Measurements from ENCODE around the gene GSAP. TPM values are rescaled to one million over a fixed set of nuclear protein-coding genes. Genes with fewer than 3 reads are reported as not detected.

The GSAP gene
- polyA plus RNA-seq, 3 donors: 8.2 to 10.7 (median 10.3) TPM

DNA sequence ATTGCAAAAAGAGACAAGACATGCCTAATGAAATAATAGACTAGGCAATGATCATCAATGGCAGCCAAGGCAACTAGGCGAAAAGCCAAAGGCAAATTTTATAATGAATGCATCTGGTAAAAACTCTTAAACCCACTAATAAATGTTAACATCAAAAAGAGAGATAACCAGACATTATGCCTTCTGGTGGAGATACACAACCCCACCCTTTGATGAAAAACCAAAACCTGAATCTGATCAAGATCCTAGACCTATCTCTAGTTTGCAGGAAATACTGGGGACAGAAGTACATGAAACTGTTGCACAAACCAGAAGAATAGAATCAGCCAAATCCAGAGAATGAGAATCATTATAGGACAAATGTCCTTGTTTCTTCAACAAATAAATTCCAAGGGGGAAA lies 22.0 kb upstream of the GSAP start:
- DNase-seq (ENCODE audit: low read depth in 3 of 3, low spot score in 2 of 3): no peak

DNA sequence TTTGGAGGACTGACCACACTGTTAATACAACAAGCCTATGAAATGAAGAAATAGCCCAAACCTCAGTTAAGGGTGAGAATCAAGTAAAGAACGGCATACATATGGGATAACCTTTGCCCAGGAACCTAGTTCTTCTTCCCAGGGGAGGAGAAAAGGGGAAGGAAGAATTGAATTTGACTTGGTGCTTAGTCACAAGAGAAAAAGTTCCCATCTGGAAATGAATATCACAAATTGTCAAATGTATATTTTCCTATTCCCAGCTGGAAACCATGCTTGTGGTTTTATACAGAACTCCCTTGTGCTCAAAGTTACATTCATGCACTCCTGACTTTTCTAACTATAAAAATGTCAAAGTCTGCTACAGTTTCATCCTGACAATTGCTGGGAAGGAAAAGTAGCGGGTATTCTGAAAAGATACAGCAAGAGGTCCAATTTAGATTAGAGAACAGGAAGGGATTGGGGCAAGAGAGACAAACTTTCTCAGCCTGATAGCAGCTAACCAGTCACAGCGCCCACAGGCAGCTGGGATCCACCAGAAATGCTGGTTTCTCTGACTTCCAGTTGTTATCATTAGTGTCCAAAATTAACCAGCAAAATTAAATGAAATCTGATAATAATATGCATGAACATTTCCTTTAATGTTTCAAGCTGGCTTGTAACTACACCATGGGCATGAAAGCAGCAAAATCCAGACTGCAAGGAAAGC lies 18.6 kb upstream of the GSAP start:
- no peak for DNase-seq (ENCODE audit: low read depth in 3 of 3, low spot score in 2 of 3)

DNA sequence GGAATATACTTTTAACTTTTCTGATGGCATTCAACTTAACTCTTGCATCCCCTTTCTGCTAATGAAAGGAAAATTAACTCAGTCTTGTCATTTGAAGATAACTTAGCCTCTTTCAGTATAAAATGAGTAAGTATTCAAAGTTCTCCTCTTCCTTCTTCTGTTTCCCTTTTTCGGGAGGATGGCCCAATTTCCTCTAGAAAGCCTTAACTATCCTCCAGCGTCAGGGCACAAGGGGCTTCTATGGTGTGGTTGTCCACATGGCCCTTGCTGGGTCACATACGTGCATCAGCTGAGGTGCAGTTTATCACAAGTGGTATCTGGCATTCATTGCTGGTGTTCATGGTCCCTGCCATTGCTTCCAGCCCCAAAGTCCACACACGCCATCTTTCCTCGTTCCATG lies 17.8 kb upstream of the GSAP start:
- no peak for DNase-seq (ENCODE audit: low read depth in 3 of 3, low spot score in 2 of 3)

DNA sequence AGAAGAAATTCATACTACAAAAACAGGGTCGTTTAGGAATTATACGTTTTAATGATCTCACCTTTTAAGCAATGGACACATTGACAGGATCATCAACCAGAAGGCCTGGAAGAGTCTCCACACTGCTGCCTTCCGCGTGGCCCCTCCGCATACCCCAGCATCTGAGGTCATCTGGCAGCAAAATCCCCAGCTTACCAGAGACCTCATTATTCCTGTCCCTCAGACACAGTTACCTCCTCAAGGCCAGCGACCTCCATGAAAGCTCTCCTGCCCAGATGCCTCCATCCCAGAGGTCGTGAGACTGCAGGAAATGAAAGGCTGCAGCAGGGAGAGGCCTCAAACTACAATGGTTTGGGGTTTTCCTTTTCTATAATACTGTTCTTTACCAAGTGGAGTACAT lies 14.8 kb upstream of the GSAP start:
- DNase-seq (ENCODE audit: low read depth in 3 of 3, low spot score in 2 of 3): no peak

DNA sequence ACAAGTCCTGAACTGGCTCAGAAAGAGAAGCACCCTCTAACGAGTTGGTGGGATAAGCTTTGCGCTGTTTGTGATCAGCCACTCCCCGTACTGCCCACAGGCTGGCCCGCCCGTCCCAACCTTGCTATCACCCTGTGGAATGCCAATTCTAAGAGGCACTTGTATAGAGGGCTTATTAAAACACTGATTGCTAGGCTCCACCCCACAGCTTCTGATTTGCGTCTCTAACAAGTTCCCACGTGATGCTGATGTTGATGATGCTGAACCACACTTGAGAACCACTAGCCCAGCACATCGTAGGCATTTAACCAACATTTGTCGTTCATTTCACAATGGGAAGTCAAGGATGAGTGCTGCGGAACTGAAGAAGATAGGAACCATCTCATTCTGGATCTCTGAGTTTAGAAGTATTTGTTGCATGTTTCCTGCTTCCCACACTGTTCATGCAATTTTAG lies 12.7 kb upstream of the GSAP start:
- no peak for DNase-seq (ENCODE audit: low read depth in 3 of 3, low spot score in 2 of 3)

DNA sequence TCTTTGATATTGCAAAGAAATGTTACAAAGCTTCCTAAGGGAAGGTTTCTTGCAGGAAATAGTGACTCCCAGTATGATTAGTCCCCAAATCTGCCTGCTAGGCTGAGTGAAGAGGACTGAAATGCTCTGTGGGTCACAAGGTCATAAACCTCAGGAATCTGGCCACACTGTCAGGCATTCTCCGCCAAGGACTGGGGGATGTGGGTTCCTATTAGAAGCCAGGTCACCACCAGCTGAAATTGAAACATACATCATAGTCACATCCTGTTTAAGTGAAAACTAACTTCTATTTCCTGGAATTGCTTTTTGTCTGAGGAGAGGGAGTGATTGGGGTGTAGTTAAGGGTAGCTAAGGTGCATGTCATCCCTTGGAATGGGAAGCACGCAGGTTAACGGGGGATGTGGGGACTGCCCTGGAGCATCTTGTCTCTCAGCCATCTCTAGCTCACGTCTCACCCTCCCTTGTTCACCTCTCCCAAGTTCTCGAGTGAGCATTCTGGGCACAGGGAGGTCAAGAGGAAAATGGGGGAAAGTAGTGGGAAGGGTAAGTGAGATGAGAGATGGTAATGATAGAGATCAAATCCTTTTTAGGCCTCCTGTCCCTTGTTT lies 12.0 kb upstream of the GSAP start:
- DNase-seq (ENCODE audit: low read depth in 3 of 3, low spot score in 2 of 3): no peak

DNA sequence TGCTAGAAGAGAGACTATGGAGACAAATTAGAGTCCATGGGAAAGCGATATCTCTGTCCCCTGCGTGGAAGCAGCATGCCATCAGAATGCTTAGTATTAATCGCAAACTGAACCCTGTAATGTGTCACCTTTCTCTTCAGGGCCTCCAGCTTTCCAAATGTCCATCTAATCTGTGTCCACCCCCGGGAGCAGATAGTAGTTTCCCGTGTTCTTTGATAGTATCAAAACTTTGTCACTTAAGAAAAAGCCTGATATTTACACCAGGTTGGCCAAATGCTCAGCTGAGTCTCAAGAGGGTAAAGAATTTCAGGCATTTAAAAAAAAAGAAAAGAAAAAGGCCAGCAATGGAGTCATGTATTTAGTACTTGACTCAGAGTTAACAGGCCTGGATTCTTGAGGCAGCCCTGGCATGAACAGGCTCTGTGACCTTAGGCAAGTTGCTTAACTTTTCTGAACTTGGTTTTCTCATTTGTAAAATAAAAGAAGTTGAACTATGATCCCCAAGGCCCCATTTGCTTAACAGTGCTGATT lies 10.4 kb upstream of the GSAP start:
- no peak for DNase-seq (ENCODE audit: low read depth in 3 of 3, low spot score in 2 of 3)

DNA sequence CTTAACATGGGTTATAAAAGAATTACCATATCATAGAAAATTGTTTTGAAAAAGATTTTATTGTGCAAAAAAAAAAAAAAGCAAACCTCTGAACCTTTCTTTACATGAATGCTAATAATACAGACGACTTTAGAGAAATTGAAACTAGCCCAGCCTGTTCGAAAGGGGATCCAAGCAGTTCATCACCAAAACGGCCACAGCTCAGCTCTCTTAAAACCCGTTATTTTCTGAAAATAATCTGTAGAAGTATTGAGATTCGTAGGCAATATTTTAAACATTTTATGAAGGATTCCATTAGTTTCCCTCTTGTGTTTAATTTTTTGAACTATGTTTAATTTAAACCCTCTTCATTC lies 9.9 kb upstream of the GSAP start:
- no peak for DNase-seq (ENCODE audit: low read depth in 3 of 3, low spot score in 2 of 3)

DNA sequence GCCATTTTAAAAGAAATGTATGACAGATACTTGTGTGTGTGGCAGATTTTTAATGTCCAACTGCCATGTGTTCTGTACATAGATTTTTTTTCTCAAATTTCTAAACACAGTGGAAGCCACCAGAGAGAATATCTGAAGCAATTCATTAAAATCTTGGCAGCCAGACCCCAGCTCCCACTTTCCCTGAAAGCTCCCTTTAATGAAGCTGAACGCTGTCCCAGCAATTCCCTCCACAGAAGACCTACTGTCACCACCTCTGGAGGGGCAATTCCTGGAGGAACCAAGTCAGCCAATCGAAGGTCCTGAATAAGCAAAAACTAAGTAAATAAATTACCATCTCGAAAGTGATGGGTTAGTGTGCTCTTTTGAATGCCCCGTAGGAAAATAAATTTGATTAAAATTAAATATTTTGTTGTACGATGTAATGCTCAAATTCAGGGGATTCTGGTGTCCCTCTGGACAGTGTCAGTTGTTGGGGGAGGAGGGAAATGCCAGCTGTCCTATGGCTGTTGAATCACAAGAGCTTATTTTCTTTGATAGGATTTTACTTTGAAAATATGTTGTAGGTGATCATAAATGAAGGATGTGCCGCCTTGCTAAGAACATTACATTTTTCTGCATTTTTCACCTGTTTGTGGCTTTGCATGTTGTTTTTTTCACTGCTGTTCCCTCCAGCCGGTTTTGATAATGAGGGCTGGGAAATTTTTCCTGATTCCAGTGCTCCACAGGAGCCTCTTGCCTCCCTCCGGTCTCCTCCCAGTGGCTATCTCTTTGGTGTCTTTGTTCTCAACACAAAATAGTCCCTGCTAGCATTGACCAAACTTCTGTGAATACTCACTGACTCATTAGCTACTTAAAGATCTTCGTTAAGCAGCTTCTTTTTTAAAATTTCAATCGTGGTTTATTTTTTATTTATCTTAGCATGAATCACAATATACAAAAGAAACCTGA lies 9.2 kb upstream of the GSAP start:
- no peak for DNase-seq (ENCODE audit: low read depth in 3 of 3, low spot score in 2 of 3)

DNA sequence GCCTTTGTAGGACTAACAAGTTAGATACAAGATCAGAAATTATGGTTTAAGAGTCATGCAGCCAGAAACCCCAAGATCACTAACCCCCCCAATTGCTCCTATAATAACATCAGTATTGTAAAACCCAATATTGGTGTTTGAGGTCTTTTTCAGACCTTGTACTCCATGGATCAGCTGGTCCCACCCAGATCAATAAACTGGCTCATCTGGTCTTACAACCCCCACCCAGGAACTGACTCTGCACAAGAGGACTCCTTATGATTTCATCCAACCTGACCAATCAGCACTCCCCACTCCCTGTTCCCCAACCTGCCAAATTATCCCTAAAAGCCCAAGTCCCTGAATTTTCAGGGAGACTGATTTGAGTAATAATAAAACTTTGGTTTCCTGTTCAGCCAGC lies 6.4 kb upstream of the GSAP start:
- no peak for DNase-seq (ENCODE audit: low read depth in 3 of 3, low spot score in 2 of 3)

DNA sequence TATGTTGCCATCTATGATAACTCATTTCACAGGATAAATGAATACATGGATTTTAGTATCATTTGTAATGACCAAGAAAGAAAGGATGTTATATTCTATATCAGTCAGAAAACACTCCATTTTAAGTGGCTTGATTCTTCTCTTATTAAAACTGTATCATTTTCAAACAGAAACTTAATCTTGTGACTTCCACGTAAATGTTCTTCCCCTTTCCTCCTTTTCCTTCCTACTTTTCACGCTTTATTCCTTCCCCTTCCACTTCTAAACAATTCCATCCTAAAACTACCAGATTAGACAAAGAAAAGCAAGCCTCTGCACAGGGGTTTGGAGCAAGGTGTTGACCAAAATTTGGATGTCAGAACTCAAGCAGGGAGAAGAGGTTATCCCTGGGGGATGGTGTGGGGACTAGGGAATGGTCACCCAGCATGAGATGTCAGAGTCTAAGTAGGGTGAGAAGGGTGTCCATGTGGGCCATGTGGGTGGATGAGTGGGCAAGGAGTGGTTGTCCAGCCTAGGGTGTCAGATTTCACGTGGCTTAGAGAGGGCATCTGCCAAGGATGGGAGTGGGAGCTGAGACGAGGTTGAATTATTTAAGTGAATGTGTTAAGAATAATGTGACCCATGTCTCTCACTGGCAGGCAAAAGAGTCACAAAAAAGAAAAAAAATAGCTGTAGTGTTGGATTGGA lies 5.0 kb upstream of the GSAP start:
- no peak for DNase-seq (ENCODE audit: low read depth in 3 of 3, low spot score in 2 of 3)

DNA sequence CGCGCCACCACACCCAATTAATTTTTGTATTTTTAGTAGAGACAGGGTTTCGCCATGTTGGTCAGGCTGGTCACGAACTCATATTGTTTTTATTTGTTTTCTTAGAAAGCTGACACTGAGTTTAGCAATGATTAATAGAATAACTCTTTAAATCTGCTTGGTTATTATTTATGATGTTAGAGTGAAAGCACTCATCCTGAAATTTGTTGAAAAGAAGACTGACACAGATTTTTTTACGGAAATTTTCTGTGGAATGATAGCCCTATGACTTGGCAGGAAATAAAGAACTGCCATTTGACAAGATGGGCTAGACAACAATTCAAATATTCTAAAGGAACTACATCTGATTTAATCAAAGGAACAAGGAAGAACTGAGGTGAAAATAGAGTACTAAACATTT lies 4.3 kb upstream of the GSAP start:
- DNase-seq (ENCODE audit: low read depth in 3 of 3, low spot score in 2 of 3): no peak

DNA sequence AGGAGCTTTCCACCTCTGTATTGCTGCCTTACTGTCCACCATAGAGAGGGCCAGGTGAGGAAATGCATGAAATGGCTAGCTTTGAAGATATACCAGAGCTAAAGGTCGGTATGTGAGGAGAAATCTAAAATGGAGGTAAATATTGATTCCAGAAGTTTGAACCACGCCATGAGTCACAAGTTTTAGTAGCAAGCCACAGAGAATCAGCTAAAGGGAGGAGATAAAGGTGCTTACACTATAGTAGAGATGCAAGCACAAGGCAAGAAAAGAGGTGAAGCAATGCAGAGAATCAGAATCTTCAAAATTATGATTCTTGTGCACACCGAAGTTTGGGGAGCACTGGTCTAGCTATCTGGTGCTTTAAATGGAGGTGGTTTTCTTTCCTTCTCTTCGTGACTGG lies 3.0 kb upstream of the GSAP start:
- DNase-seq (ENCODE audit: low read depth in 3 of 3, low spot score in 2 of 3): no peak

DNA sequence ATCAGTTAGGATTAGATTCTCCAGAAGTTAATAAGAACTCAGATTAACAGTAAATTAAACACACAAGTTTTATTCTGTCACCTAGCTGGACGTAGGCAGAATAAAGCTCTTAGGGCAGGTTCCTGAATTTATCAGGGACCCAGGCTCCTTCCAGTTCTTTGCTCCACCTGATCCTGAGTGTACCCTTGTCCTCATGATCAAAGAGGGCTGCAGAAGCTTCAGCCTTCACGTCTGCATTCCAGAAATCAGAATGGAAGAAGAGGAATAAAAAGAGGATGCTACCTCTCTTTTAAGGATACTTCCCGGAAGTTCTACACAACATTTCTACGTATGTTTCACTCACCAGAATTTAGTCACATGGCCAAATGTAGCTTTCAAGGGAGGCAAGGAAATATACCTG lies 1.7 kb upstream of the GSAP start:
- no peak for DNase-seq (ENCODE audit: low read depth in 3 of 3, low spot score in 2 of 3)

DNA sequence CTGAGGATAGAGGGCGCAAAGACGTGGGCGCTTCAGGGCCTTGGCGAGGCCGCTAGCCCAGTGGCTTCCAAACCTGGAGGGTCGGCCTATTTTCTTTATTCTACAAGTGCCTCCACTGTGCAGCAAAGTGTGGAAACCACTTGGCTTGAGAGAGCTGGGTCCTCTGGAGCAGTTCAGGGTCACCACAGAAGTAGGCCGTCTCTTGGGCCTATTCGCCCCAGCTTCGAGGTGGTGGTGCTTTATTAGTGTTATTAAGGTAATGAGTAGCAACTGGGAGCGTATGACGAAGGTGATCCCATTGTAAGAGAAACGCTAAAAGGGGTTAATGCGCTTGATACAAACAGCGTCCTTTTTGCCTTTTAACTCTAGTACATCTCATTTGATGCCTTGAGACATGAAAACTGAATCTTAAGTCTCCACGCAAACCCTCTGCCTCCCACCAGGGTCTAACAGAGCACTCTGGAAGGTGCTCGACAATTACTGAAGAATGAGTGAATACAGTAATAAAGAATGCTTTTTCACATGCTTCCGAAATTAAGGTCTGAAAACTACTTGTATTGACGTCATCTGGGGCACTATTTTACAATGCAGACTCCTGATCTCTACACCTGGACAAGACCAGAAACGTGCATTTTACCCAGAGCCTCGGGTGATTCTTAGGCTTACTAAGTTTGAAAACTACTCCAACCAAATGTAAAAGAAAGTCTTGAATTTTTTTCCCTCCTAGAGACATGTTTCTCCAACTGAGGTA lies 647 bp upstream of the GSAP start:
- peak in 1 of 3 donors; percentile 23 for DNase-seq (ENCODE audit: low read depth in 3 of 3, low spot score in 2 of 3)

DNA sequence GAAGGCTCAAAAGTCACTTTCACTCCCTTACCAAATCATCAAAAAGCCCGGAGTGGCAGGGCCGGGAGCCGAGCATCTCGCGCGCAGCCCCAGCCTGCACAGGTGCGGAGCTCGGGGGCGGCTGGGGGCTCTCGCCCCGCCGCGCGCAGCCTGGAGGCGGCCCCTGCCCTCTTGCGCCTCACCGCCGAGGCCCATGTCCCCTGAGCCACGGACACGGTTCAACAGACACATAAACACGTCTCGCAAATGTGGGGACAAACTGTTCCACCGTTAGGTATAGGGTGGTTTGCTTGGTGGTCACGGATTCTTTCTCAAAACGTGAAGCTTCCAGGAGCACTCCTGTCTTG lies 700 bp downstream of the GSAP start:
- peak in 1 of 3 donors; percentile 18 for DNase-seq (ENCODE audit: low read depth in 3 of 3, low spot score in 2 of 3)

DNA sequence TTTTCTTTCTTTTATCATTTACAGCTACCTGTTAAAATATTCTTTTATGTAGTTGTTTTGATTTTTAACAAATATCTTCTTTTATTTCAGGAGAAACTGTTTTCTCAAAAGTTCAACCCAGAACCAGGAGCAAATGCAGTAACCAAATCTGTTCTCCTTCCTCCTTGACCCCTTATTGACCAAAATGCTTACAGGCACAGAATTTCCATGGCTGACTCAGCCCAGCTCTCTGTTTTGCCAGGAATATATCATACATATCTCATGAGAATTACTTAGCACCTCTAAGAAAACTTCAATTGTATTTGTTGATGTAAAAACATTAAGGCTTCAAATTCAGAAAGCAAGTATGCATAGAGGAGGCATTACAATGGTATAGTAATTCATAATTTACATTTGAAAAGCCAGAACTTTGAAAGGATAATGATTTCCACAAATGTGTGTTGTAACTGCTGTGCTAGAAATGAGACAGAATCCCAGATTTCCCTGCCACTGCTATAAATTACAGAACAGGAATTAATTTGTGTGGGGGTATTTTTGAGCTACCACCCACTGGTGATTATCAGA lies 2.2 kb downstream of the GSAP start:
- DNase-seq (ENCODE audit: low read depth in 3 of 3, low spot score in 2 of 3): no peak

DNA sequence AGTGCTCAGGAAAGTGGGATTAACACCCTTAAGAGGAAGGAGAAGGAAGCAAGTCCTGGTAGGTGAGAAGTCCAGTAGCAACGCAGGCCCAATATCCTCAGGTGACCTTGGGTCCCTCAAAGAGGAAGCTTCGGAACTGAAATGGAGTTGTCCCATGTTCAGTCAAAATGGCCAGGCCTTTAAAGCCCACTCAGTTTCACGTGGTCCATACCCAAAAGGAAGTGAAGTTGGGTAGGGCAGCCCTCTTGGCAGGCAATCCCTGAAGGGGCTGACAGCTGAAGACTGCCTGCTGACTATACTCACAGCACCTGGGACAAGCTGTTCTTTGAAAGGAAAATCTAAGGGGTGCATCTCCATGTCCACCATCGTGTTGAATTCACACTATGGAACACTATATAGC lies 3.0 kb downstream of the GSAP start:
- no peak for DNase-seq (ENCODE audit: low read depth in 3 of 3, low spot score in 2 of 3)

DNA sequence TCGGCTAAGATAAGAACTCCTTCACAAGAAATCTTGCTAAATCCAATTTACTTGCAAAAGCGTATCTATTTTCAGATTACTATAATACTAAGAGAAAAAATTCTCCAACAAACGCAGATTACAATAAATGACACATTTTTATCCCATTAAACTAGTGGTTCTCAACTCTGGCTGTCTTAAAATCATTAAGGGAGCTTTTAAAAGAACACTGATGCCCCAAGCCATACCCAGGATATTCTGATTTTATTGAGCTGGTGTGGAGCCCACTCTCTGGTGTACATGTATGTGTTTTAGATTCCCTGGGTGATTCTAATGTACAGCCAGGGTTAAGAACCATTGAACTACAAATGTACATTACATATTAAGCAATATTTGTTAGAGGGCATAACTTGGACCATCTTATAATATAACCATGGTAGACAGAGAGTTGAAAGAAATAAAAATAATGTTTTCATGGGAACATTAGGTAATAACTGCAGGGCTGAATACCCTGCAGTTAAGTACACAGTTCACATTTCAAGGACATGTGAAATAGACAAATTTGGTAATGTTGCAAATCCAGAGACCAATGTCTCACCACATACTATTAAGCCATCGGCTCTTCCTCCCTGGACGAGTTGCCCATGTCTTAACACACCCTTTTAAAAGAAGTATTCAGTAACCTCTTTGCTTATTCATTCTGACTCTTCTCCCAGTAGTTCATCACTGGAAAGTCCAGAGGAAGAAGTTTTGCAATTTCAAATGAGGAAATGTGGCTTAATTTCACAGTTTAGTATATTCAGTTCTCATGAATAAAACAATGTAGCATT lies 6.2 kb downstream of the GSAP start:
- no peak for DNase-seq (ENCODE audit: low read depth in 3 of 3, low spot score in 2 of 3)
